IPS-20b (cell line): ENCODE measurements around the gene BUD31.
"Not testable (repeated sequence)": the region's sequence is repeated elsewhere in the genome, so short reads cannot be mapped to it uniquely, and the experiment has no call there.

ENCODE experiments used
- H3K27ac ChIP-seq: one replicate; pipeline ENCODE4 v1.5.1; 2013; ENCODE audit warnings: low read length
- H3K27me3 ChIP-seq: 2 replicates; pipeline ENCODE4 v1.6.1; 2013; ENCODE audit warnings: mild to moderate bottlenecking, low read length, inconsistent platforms; ENCODE audit not compliant: insufficient read depth
- H3K36me3 ChIP-seq: 2 replicates; pipeline ENCODE4 v1.6.1; 2013; ENCODE audit warnings: low read depth, mild to moderate bottlenecking, inconsistent platforms, low read length, moderate library complexity; ENCODE audit not compliant: insufficient read depth
- H3K4me1 ChIP-seq: 2 replicates; pipeline ENCODE4 v1.6.1; 2013; ENCODE audit warnings: mild to moderate bottlenecking, control low read depth, inconsistent platforms, low read length, moderate library complexity; ENCODE audit not compliant: insufficient read depth
- H3K4me3 ChIP-seq: 2 replicates; pipeline ENCODE4 v1.5.1; 2013; ENCODE audit warnings: mild to moderate bottlenecking, low read length, inconsistent platforms
- H3K9ac ChIP-seq: 2 replicates; pipeline ENCODE4 v1.6.1; 2013; ENCODE audit warnings: low read depth, mild to moderate bottlenecking, inconsistent platforms, low read length, moderate library complexity
- H3K9me3 ChIP-seq: 2 replicates; pipeline ENCODE4 v1.6.1; 2013; ENCODE audit warnings: mild to moderate bottlenecking, low read depth, low read length, inconsistent platforms; ENCODE audit not compliant: insufficient read depth

The BUD31 gene

DNA sequence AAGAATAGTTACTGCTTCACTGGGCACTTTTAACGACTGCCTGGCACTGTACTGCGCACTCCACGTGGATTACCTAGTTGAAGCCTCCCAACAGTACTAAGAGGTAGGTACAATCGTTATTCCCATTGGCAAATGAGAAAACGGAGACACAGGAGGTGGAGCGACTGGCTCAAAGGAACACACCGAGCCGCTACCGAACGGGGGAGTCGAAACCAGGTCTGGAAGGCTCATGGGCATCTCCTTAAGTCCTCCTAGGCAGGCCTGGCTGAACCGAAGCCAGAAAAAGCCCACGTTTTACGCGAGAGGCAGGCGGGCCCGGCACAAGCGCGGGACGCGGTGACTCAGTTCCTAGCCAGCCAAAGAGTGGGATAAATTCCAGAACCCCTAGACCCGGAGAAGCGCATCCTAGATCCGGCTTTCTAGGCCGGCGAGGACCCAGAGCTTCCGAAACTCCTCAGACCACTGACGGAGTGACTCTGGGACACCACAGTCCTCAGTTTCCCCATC, 844 bp upstream of the BUD31 start:
- peak overlapping the region; percentile 85 for H3K27ac ChIP-seq
- peak overlapping the region; percentile 100 for H3K9ac ChIP-seq
- peaks cover 13% of the 10 kb centered on the region for H3K4me1 ChIP-seq
- H3K4me3 ChIP-seq = peak overlapping the region; percentile 100
- H3K9me3 ChIP-seq = no peaks in the 10 kb centered on the region
- H3K27me3 ChIP-seq = no peaks in the 10 kb centered on the region
- H3K36me3 ChIP-seq = peaks cover 55% of the 10 kb centered on the region

DNA sequence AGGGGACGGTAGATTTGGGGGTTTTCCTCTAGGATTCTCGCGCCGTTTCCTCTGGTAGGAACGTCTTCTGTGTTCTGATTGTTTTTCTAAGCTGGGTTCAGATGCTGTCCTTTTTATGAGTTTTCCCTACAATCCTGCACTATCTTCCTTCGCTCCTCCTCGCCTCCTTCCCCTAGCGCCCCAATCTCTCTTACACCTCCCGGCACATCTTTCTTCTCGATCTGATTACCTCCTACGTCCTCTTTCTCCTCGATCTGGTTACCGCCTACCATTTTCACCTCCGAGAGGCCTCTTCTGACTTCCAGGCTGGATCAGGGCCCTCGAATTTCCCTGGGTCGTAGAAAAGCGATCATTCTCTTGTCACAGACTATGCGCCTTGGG, 413 bp downstream of the BUD31 start:
- H3K36me3 ChIP-seq = peaks cover 55% of the 10 kb centered on the region

DNA sequence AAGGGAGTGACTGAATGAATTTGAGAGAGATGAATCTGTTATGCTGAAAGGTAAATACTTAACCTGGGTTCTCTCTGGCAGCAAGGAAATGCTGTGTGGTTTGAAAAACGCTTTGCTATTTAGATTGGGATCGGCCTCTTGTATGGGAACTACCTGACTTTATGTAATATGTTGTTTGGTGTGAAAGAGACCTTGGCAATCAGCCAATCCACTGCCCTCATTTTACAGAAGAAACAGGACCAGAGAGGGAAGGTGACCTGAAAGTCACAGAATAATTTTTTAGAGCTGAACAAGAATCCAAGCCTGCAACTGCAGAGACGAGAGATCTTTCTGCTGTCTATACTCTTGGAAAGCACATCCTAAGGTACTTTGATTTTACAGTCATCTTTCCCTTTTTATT, 1.0 kb downstream of the BUD31 start:
- peak overlapping the region; percentile 100 for H3K9ac ChIP-seq
- H3K36me3 ChIP-seq = peaks cover 55% of the 10 kb centered on the region
- peaks cover 13% of the 10 kb centered on the region for H3K4me1 ChIP-seq
- H3K4me3 ChIP-seq = peak overlapping the region; percentile 100
- no peaks in the 10 kb centered on the region for H3K27me3 ChIP-seq
- H3K27ac ChIP-seq = no peak overlapping the region
- no peaks in the 10 kb centered on the region for H3K9me3 ChIP-seq

More for the DNA sequence above, 413 bp downstream of the BUD31 start:
- peak overlapping the region; percentile 85 for H3K27ac ChIP-seq
- H3K9me3 ChIP-seq = no peaks in the 10 kb centered on the region
- peak overlapping the region; percentile 100 for H3K4me3 ChIP-seq
- H3K4me1 ChIP-seq = peaks cover 13% of the 10 kb centered on the region
- H3K9ac ChIP-seq = peak overlapping the region; percentile 100
- H3K27me3 ChIP-seq = no peaks in the 10 kb centered on the region

DNA sequence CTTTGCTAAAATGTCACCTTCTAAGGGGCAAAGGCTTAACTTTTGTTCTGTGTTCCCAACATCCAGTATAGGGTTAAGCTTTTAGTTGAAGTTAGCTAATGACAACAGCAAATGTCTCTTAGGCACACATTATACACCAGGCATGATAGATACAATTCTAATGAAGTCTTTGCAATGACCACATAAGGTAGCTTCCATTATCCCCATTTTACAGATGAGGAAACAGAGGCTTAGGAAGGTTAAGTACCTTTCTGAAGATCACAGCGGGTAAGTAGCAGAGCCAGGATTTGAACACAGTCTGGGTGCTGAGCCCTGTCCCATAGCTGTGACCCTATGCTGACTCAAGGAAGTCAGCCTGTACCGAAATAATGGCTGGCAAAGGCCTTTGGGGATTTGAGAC, 1.9 kb downstream of the BUD31 start:
- no peak overlapping the region for H3K9ac ChIP-seq
- H3K4me3 ChIP-seq = no peak overlapping the region
- H3K9me3 ChIP-seq = no peaks in the 10 kb centered on the region
- H3K27ac ChIP-seq = no peak overlapping the region
- peaks cover 56% of the 10 kb centered on the region for H3K36me3 ChIP-seq
- H3K4me1 ChIP-seq = peaks cover 13% of the 10 kb centered on the region
- H3K27me3 ChIP-seq = no peaks in the 10 kb centered on the region

DNA sequence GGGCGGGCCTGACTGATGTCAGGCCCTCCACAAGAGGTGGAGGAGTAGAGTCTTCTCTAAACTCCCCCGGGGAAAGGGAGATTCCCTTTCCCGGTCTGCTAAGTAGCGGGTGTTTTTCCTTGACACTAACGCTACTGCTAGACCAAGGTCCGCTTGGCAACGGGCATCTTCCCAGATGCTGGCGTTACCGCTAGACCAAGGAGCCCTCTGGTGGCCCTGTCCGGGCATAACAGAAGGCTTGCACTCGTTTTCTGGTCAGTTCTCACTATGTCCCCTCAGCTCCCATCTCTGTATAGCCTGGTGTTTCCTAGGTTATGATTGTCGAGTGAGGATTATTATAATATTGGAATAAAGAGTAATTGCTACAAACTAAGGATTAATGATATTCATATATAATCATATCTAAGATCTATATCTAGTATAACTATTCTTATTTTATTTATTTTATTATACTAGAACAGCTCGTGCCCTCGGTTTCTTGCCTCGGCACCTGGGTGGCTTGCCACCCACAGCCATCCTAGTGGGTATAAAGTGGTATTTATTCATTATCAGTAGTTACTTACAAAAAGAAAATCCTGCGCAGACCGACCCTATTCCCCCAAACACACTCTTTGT, 6.9 kb downstream of the BUD31 start:
- H3K9ac ChIP-seq, H3K27ac ChIP-seq, H3K4me3 ChIP-seq, H3K27me3 ChIP-seq, H3K9me3 ChIP-seq, H3K4me1 ChIP-seq: not testable (repeated sequence)
- H3K36me3 ChIP-seq = peaks cover 92% of the 10 kb centered on the region

DNA sequence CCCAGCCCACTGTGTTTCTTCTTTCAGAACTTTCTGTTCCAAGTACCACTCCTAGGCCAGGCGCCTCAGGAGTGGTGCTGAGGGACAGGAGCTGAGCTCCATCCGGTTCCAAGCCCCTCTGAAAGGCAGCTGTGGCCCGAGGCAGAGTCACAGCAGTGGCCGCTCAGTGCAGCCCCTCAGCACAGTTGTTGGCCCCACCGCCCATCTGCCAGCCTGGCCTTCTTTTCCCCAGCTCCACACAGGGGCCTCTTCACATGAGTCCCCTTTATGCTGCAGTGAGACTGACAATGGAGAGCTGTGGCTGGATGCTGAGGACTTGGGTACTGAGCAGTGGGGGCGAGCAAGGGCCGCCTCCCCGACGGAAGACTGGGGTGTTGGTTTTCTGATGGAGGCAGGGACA, 9.5 kb downstream of the BUD31 start:
- H3K4me1 ChIP-seq = no peaks in the 10 kb centered on the region; the same call in 1 of the 2 replicates
- no peaks in the 10 kb centered on the region for H3K27me3 ChIP-seq
- no peaks in the 10 kb centered on the region for H3K9me3 ChIP-seq
- H3K27ac ChIP-seq = no peak overlapping the region
- no peak overlapping the region for H3K4me3 ChIP-seq
- peaks cover 93% of the 10 kb centered on the region for H3K36me3 ChIP-seq
- H3K9ac ChIP-seq = no peak overlapping the region

DNA sequence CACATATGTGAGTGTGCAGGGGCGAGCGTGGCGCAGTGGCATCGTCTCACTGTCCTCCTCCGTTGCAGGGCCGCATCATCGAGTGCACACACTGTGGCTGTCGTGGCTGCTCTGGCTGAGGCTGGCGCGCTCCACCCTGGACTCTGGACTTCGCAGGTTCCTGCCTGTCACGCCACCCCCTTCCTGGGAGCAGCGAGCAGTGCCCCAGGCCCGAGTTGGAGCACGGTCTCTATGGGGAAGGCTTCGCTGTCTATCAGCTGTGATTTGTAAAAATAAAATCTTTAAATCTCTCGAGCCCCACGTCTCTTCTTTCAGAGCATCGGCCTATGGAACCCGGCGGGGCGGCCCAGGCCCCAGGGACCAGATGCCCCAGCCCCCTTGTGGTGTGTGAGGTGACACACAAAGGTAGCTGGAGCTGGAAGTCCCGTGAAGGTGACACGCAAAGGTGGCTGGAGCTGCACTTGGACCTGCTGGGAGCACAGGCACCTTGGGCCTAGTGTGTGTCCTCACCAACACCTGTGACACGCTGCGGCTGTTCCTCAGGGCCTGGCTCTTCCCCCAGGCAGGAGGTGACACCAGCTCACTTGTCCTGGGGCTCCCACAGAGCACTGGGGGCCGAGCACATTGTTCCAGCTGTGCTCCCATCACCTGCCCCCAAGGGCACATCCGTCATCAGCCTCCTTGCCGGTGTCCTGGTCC, 10.7 kb downstream of the BUD31 start:
- Histone ChIP-seq H3K4me1 (no peaks in the 10 kb centered on the region; the same call in 1 of the 2 replicates), H3K27ac (no peak overlapping the region), H3K27me3 (no peaks in the 10 kb centered on the region), H3K4me3 (no peak overlapping the region), H3K9ac (no peak overlapping the region), H3K9me3 (no peaks in the 10 kb centered on the region), H3K36me3 (peaks cover 94% of the 10 kb centered on the region)

DNA sequence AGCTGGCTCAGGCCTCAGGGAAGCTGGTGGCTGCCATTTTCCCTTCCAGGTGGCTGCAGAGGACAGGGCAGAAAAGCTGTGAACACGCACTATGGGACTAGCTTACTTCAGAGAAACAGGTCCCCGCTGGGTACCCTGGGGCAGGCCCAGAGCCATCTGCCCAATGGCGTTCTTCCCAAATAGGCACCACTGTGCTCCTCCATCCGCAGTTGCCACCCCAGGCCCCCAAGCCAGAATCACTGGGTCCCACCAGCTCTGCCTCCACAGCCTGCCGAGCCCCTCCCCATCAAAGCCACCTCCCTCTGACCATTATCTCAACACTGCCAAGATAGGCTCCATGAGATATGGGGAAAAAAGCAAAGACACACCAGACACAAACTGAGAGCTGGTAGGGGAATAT, 11.4 kb downstream of the BUD31 start:
- H3K9me3 ChIP-seq = no peaks in the 10 kb centered on the region
- no peak overlapping the region for H3K4me3 ChIP-seq
- H3K4me1 ChIP-seq = no peaks in the 10 kb centered on the region; the same call in 1 of the 2 replicates
- H3K27me3 ChIP-seq = no peaks in the 10 kb centered on the region
- H3K27ac ChIP-seq = no peak overlapping the region
- H3K9ac ChIP-seq = no peak overlapping the region
- H3K36me3 ChIP-seq = peaks cover 94% of the 10 kb centered on the region

DNA sequence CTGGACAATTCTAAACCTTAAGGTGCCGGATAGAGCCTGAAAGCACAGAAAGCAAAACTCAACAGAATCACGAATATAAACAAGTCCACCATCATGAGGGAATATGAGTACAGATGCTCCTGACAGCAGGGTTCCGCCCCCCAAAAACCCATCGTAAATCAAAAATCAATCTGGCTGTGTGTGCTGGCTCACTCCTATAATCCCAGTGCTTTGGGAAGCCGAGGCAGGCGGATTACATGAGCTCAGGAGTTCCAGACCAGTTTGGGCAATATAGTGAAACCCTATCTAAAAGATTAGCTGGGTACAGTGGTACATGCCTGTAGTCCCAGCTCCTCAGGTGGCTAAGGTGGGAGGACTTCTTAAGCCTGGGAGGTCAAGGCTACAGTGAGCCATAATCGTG, 12.2 kb downstream of the BUD31 start:
- Histone ChIP-seq H3K9me3 (no peaks in the 10 kb centered on the region), H3K4me3 (no peak overlapping the region), H3K9ac (no peak overlapping the region), H3K36me3 (peaks cover 97% of the 10 kb centered on the region), H3K27me3 (no peaks in the 10 kb centered on the region), H3K27ac (no peak overlapping the region), H3K4me1 (no peaks in the 10 kb centered on the region; the same call in 1 of the 2 replicates)

DNA sequence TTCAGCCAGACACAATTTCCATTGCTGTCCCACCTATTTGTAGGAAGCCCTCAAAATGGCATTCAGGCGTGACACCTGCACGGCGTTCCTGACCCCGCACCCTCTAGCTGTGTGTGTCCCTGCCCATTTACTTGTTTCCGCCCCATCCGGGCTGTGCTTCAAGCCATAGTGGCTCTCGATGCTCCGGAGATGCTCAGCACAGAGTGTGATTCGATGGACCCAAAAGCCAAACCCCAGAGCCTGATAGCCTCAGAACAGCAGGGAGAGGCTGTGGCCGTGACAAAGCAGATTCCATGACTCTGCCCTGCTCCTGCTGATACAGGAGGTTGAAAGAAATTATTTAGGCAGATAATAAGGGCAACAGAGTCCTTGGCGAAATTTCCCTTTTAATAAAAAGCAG, 13.4 kb downstream of the BUD31 start:
- H3K4me1 ChIP-seq = no peaks in the 10 kb centered on the region; the same call in 1 of the 2 replicates

DNA sequence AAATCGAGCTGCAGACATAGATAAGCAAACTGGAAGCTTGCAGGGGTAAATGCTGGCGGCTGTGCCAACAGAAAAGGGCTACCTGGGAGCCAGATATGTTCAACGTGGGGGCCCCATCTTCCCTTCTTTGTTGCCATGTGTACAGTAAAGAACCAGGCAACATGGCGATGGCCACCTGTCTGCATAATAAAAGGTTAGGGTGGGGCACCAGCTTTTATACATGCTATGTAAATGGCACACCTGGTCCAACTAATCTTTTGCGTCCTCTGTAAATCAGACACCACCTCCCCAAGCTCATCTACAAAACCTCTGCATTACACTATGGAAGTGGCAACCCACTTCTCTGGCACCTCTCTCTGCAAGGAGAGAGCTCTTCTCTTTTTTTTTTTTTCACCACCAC, 13.9 kb downstream of the BUD31 start:
- Histone ChIP-seq H3K9ac (no peak overlapping the region), H3K27me3 (no peaks in the 10 kb centered on the region), H3K9me3 (no peaks in the 10 kb centered on the region), H3K36me3 (peaks cover 81% of the 10 kb centered on the region), H3K4me1 (no peaks in the 10 kb centered on the region; the same call in 1 of the 2 replicates), H3K27ac (no peak overlapping the region), H3K4me3 (no peak overlapping the region)

More for the DNA sequence above, 13.4 kb downstream of the BUD31 start:
- Histone ChIP-seq H3K27ac (no peak overlapping the region), H3K27me3 (no peaks in the 10 kb centered on the region), H3K4me3 (no peak overlapping the region), H3K36me3 (peaks cover 85% of the 10 kb centered on the region), H3K9ac (no peak overlapping the region), H3K9me3 (no peaks in the 10 kb centered on the region)
